ENCODE results near the gene PHF20. TPM values are rescaled to one million over a fixed set of nuclear protein-coding genes. Genes with fewer than 3 reads are reported as not detected.
A peak's percentile ranks its signal among the peaks of the same experiment; 100 is the strongest.

PHF20 gene
- total RNA-seq, 1 experiment from 2014 or later: 65.8 TPM

DNA sequence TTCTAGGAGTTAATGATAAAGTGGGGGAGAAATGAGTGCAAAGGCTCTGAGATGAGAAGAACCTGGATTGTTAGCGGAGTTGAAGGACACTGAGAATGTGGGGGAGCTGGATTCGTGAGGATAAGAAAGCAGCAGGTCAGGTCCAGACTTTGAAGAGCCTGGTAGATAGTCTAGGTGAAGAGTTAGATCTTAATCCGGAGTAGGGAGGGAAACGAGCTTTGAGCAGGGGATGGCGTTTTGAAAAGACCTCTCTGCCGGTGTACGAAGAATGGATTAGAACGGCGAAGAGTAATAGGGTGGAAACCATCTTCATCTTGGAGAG lies 487 bp upstream of the PHF20 start (continued):
- TF ChIP-seq TP53 (CRISPR knock-in tag; IDR thresholded peaks at IDR 0.05) (no peak), USF1 (CRISPR knock-in tag; IDR thresholded peaks at IDR 0.05) (no peak), GTF2I (CRISPR knock-in tag; conservative IDR thresholded peaks at IDR 0.05) (no peak), E2F4 (CRISPR knock-in tag; IDR thresholded peaks at IDR 0.05; ENCODE audit: borderline replicate concordance, low read depth) (no peak)
- TF ChIP-seq, protein P1, sequence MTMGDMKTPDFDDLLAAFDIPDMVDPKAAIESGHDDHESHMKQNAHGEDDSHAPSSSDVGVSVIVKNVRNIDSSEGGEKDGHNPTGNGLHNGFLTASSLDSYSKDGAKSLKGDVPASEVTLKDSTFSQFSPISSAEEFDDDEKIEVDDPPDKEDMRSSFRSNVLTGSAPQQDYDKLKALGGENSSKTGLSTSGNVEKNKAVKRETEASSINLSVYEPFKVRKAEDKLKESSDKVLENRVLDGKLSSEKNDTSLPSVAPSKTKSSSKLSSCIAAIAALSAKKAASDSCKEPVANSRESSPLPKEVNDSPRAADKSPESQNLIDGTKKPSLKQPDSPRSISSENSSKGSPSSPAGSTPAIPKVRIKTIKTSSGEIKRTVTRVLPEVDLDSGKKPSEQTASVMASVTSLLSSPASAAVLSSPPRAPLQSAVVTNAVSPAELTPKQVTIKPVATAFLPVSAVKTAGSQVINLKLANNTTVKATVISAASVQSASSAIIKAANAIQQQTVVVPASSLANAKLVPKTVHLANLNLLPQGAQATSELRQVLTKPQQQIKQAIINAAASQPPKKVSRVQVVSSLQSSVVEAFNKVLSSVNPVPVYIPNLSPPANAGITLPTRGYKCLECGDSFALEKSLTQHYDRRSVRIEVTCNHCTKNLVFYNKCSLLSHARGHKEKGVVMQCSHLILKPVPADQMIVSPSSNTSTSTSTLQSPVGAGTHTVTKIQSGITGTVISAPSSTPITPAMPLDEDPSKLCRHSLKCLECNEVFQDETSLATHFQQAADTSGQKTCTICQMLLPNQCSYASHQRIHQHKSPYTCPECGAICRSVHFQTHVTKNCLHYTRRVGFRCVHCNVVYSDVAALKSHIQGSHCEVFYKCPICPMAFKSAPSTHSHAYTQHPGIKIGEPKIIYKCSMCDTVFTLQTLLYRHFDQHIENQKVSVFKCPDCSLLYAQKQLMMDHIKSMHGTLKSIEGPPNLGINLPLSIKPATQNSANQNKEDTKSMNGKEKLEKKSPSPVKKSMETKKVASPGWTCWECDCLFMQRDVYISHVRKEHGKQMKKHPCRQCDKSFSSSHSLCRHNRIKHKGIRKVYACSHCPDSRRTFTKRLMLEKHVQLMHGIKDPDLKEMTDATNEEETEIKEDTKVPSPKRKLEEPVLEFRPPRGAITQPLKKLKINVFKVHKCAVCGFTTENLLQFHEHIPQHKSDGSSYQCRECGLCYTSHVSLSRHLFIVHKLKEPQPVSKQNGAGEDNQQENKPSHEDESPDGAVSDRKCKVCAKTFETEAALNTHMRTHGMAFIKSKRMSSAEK (CRISPR knock-in tag; IDR thresholded peaks at IDR 0.05; ENCODE audit: borderline replicate concordance): no peak

DNA sequence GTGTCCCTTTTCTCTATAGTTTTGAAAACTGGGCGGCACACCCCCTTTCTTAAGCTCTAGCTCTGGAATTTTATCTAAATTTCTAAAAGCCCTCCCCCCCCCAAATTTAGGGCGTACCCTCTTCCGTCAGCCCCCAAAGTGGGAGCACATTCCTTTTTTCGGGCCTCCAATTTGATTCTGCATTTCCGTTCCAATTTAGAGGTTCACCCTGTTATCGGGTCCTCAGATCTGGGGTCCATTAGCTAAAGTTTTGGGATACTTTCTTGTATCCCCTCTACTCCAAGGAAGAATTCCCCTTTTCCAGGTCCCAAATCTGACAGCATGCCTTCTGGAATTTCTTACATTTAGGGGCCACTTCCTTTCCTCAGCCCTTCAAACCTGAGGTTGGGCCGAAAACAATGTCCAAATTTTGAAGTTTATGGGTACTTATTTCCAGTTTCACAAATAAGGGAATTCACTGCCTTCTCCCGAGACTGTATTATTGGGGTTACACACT lies 796 bp downstream of the PHF20 start:
- DNase-seq (ENCODE audit: low spot score): no peak
- ChIA-PET POLR2A (interaction anchor here (0.7 to 2.3 kb wide), 5 partner anchors 28 to 181 kb away, joined by 3 to 44 read pairs (median 7); partner anchors contain the start of genes RBM39 and SCAND1), CTCF (interaction anchor here (0.5 to 4.7 kb wide), 3 partner anchors 30 to 1063 kb away, joined by 4 to 20 read pairs (median 5); partner anchors contain the start of gene RBM39)
- no peak for ATAC-seq
- Mint-ChIP-seq H3K4me3 (peak overlapping the region; percentile 91), H3K27ac (peak overlapping the region; percentile 67), H3K27me3 (ENCODE audit: low read depth) (peaks cover 20% of the 10 kb centered on the region), H3K4me1 (peaks cover 53% of the 10 kb centered on the region), H3K36me3 (peaks cover 8% of the 10 kb centered on the region), H3K9me3 (peaks cover 7% of the 10 kb centered on the region)
- no peak for TF ChIP-seq ESRRA (CRISPR knock-in tag; IDR thresholded peaks at IDR 0.05; ENCODE audit: borderline replicate concordance)
- TF ChIP-seq FOXK1 (CRISPR knock-in tag; IDR thresholded peaks at IDR 0.05): no peak
- no peak for TF ChIP-seq RORB (CRISPR knock-in tag; IDR thresholded peaks at IDR 0.05)
- TF ChIP-seq TEAD4 (CRISPR knock-in tag; IDR thresholded peaks at IDR 0.05): no peak
- TF ChIP-seq FOXP4 (CRISPR knock-in tag; IDR thresholded peaks at IDR 0.05): no peak
- TF ChIP-seq, protein P2, sequence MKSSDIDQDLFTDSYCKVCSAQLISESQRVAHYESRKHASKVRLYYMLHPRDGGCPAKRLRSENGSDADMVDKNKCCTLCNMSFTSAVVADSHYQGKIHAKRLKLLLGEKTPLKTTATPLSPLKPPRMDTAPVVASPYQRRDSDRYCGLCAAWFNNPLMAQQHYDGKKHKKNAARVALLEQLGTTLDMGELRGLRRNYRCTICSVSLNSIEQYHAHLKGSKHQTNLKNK (CRISPR knock-in tag; IDR thresholded peaks at IDR 0.05): no peak
- no peak for TF ChIP-seq EMX1 (CRISPR knock-in tag; IDR thresholded peaks at IDR 0.05)
- TF ChIP-seq CBFB (CRISPR knock-in tag; IDR thresholded peaks at IDR 0.05; ENCODE audit: low read depth): no peak
- TF ChIP-seq GABPB1 (CRISPR knock-in tag; IDR thresholded peaks at IDR 0.05): no peak
- no peak for TF ChIP-seq E2F4 (CRISPR knock-in tag; IDR thresholded peaks at IDR 0.05; ENCODE audit: borderline replicate concordance, low read depth)
- no peak for TF ChIP-seq GTF2I (CRISPR knock-in tag; conservative IDR thresholded peaks at IDR 0.05)
- TF ChIP-seq SMAD3 (CRISPR knock-in tag; IDR thresholded peaks at IDR 0.05; ENCODE audit: borderline replicate concordance): no peak
- no peak for TF ChIP-seq CREB1 (CRISPR knock-in tag; IDR thresholded peaks at IDR 0.05)
- TF ChIP-seq SP1 (CRISPR knock-in tag; conservative IDR thresholded peaks at IDR 0.05): no peak
- TF ChIP-seq, protein P3, sequence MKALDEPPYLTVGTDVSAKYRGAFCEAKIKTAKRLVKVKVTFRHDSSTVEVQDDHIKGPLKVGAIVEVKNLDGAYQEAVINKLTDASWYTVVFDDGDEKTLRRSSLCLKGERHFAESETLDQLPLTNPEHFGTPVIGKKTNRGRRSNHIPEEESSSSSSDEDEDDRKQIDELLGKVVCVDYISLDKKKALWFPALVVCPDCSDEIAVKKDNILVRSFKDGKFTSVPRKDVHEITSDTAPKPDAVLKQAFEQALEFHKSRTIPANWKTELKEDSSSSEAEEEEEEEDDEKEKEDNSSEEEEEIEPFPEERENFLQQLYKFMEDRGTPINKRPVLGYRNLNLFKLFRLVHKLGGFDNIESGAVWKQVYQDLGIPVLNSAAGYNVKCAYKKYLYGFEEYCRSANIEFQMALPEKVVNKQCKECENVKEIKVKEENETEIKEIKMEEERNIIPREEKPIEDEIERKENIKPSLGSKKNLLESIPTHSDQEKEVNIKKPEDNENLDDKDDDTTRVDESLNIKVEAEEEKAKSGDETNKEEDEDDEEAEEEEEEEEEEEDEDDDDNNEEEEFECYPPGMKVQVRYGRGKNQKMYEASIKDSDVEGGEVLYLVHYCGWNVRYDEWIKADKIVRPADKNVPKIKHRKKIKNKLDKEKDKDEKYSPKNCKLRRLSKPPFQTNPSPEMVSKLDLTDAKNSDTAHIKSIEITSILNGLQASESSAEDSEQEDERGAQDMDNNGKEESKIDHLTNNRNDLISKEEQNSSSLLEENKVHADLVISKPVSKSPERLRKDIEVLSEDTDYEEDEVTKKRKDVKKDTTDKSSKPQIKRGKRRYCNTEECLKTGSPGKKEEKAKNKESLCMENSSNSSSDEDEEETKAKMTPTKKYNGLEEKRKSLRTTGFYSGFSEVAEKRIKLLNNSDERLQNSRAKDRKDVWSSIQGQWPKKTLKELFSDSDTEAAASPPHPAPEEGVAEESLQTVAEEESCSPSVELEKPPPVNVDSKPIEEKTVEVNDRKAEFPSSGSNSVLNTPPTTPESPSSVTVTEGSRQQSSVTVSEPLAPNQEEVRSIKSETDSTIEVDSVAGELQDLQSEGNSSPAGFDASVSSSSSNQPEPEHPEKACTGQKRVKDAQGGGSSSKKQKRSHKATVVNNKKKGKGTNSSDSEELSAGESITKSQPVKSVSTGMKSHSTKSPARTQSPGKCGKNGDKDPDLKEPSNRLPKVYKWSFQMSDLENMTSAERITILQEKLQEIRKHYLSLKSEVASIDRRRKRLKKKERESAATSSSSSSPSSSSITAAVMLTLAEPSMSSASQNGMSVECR (CRISPR knock-in tag; IDR thresholded peaks at IDR 0.05; ENCODE audit: borderline replicate concordance): no peak
